Measurements from ENCODE around the gene FSTL5.

FSTL5 gene

GRCh38 chr4:161728929-161729328, 434.9 kb downstream of the FSTL5 start:
- no peaks in the 10 kb centered on the region for H3K4me1 ChIP-seq
- H3K27ac ChIP-seq: no peak overlapping the region
- H3K4me3 ChIP-seq: no peak overlapping the region
- H3K9ac ChIP-seq: no peak overlapping the region
- no peaks in the 10 kb centered on the region for H3K27me3 ChIP-seq
- no peak for TF ChIP-seq Cebpa-rat (IDR thresholded peaks at IDR 0.05)
- H4K20me1 ChIP-seq: no peaks in the 10 kb centered on the region
- H3K4me2 ChIP-seq: no peak overlapping the region
- no peaks in the 10 kb centered on the region for H3K36me3 ChIP-seq
- no peaks in the 10 kb centered on the region for H3K9me3 ChIP-seq

GRCh38 chr4:161721947-161722346, 441.9 kb downstream of the FSTL5 start:
- H3K36me3 ChIP-seq: no peaks in the 10 kb centered on the region
- H3K4me1 ChIP-seq: no peaks in the 10 kb centered on the region
- no peaks in the 10 kb centered on the region for H3K27me3 ChIP-seq
- no peak overlapping the region for H3K27ac ChIP-seq
- H4K20me1 ChIP-seq: no peaks in the 10 kb centered on the region
- no peak overlapping the region for H3K9ac ChIP-seq
- TF ChIP-seq Cebpa-rat (IDR thresholded peaks at IDR 0.05): no peak
- H3K9me3 ChIP-seq: no peaks in the 10 kb centered on the region
- no peak overlapping the region for H3K4me3 ChIP-seq
- H3K4me2 ChIP-seq: no peak overlapping the region

- no peak for TF ChIP-seq Cebpa-rat (IDR thresholded peaks at IDR 0.05)
- no peaks in the 10 kb centered on the region for H3K27me3 ChIP-seq
- no peaks in the 10 kb centered on the region for H4K20me1 ChIP-seq
- no peaks in the 10 kb centered on the region for H3K4me1 ChIP-seq
- no peaks in the 10 kb centered on the region for H3K36me3 ChIP-seq
- no peaks in the 10 kb centered on the region for H3K9me3 ChIP-seq
- no peak overlapping the region for H3K4me2 ChIP-seq
- no peak overlapping the region for H3K4me3 ChIP-seq
- H3K9ac ChIP-seq: no peak overlapping the region
- H3K27ac ChIP-seq: no peak overlapping the region
Measured at GRCh38 chr4:161717084-161717483, 446.7 kb downstream of the FSTL5 start.

- Histone ChIP-seq H4K20me1 (no peaks in the 10 kb centered on the region), H3K27ac (no peak overlapping the region), H3K4me1 (no peaks in the 10 kb centered on the region), H3K4me2 (no peak overlapping the region), H3K36me3 (no peaks in the 10 kb centered on the region), H3K9me3 (no peaks in the 10 kb centered on the region), H3K27me3 (no peaks in the 10 kb centered on the region), H3K9ac (no peak overlapping the region), H3K4me3 (no peak overlapping the region)
- TF ChIP-seq Cebpa-rat (IDR thresholded peaks at IDR 0.05): no peak
Measured at GRCh38 chr4:161714931-161715330, 448.9 kb downstream of the FSTL5 start.

GRCh38 chr4:161714022-161714751, 449.6 kb downstream of the FSTL5 start:
- H3K9me3 ChIP-seq: no peaks in the 10 kb centered on the region
- TF ChIP-seq Cebpa-rat (IDR thresholded peaks at IDR 0.05): no peak
- no peak overlapping the region for H3K27ac ChIP-seq
- H3K36me3 ChIP-seq: no peaks in the 10 kb centered on the region
- no peaks in the 10 kb centered on the region for H3K4me1 ChIP-seq
- no peak overlapping the region for H3K4me3 ChIP-seq
- H3K27me3 ChIP-seq: no peaks in the 10 kb centered on the region
- no peak overlapping the region for H3K9ac ChIP-seq
- no peaks in the 10 kb centered on the region for H4K20me1 ChIP-seq
- H3K4me2 ChIP-seq: no peak overlapping the region

- Histone ChIP-seq H3K9ac (no peak overlapping the region), H3K27me3 (no peaks in the 10 kb centered on the region), H3K9me3 (no peaks in the 10 kb centered on the region), H3K4me2 (no peak overlapping the region), H3K4me3 (no peak overlapping the region), H3K4me1 (no peaks in the 10 kb centered on the region), H3K36me3 (no peaks in the 10 kb centered on the region), H3K27ac (no peak overlapping the region), H4K20me1 (no peaks in the 10 kb centered on the region)
- no peak for TF ChIP-seq Cebpa-rat (IDR thresholded peaks at IDR 0.05)
Measured at GRCh38 chr4:161704653-161705052, 459.1 kb downstream of the FSTL5 start.

GRCh38 chr4:161704040-161704439, 459.8 kb downstream of the FSTL5 start:
- TF ChIP-seq Cebpa-rat (IDR thresholded peaks at IDR 0.05): no peak
- no peak overlapping the region for H3K9ac ChIP-seq
- no peak overlapping the region for H3K4me3 ChIP-seq
- no peaks in the 10 kb centered on the region for H4K20me1 ChIP-seq
- H3K36me3 ChIP-seq: no peaks in the 10 kb centered on the region
- no peak overlapping the region for H3K4me2 ChIP-seq
- H3K9me3 ChIP-seq: no peaks in the 10 kb centered on the region
- H3K27ac ChIP-seq: no peak overlapping the region
- no peaks in the 10 kb centered on the region for H3K27me3 ChIP-seq
- H3K4me1 ChIP-seq: no peaks in the 10 kb centered on the region

- no peak overlapping the region for H3K4me3 ChIP-seq
- H3K4me2 ChIP-seq: no peak overlapping the region
- no peak overlapping the region for H3K9ac ChIP-seq
- no peak overlapping the region for H3K27ac ChIP-seq
- no peaks in the 10 kb centered on the region for H3K36me3 ChIP-seq
- no peak for TF ChIP-seq Cebpa-rat (IDR thresholded peaks at IDR 0.05)
- H3K27me3 ChIP-seq: no peaks in the 10 kb centered on the region
- H4K20me1 ChIP-seq: no peaks in the 10 kb centered on the region
- H3K4me1 ChIP-seq: no peaks in the 10 kb centered on the region
- H3K9me3 ChIP-seq: no peaks in the 10 kb centered on the region
Measured at GRCh38 chr4:161702287-161702686, 461.5 kb downstream of the FSTL5 start.

GRCh38 chr4:161696944-161697343, 466.9 kb downstream of the FSTL5 start:
- no peaks in the 10 kb centered on the region for H3K36me3 ChIP-seq
- H3K9ac ChIP-seq: no peak overlapping the region
- H3K27me3 ChIP-seq: no peaks in the 10 kb centered on the region
- no peaks in the 10 kb centered on the region for H3K9me3 ChIP-seq
- no peak overlapping the region for H3K4me3 ChIP-seq
- no peak for TF ChIP-seq Cebpa-rat (IDR thresholded peaks at IDR 0.05)
- no peak overlapping the region for H3K4me2 ChIP-seq
- no peak overlapping the region for H3K27ac ChIP-seq
- H4K20me1 ChIP-seq: no peaks in the 10 kb centered on the region
- H3K4me1 ChIP-seq: no peaks in the 10 kb centered on the region

GRCh38 chr4:161680146-161680545, 483.7 kb downstream of the FSTL5 start:
- H3K27me3 ChIP-seq: no peaks in the 10 kb centered on the region
- TF ChIP-seq Cebpa-rat (IDR thresholded peaks at IDR 0.05): no peak
- no peaks in the 10 kb centered on the region for H3K9me3 ChIP-seq
- H3K27ac ChIP-seq: no peak overlapping the region
- H3K4me3 ChIP-seq: no peak overlapping the region
- H3K9ac ChIP-seq: no peak overlapping the region
- H4K20me1 ChIP-seq: no peaks in the 10 kb centered on the region
- H3K4me2 ChIP-seq: no peak overlapping the region
- H3K36me3 ChIP-seq: no peaks in the 10 kb centered on the region
- no peaks in the 10 kb centered on the region for H3K4me1 ChIP-seq

- Histone ChIP-seq H3K9me3 (no peaks in the 10 kb centered on the region), H3K9ac (no peak overlapping the region), H3K27ac (no peak overlapping the region), H3K27me3 (no peaks in the 10 kb centered on the region), H3K4me2 (no peak overlapping the region), H4K20me1 (no peaks in the 10 kb centered on the region), H3K4me3 (no peak overlapping the region), H3K36me3 (no peaks in the 10 kb centered on the region), H3K4me1 (no peaks in the 10 kb centered on the region)
- TF ChIP-seq Cebpa-rat (IDR thresholded peaks at IDR 0.05): no peak
Measured at GRCh38 chr4:161664740-161665139, 499.1 kb downstream of the FSTL5 start.

Measured in BLaER1 (cell line).